Vagina (tissue), 2 donors: ENCODE measurements around the gene SLC22A12.

Experiments used
- POLR2A ChIP-seq, 2 donors: fragments of 450-650 bp; IDR thresholded peaks; one replicate each; pipeline ENCODE4 v1.6.1; 2017; ENCODE audit warnings: antibody characterized with exemption in 2 of 2, mild to moderate bottlenecking in 2 of 2, moderate library complexity in 2 of 2
- POLR2AphosphoS5 ChIP-seq, 2 donors: sonication (generic); formaldehyde crosslinking; IDR thresholded peaks; one replicate each; pipeline ENCODE4 v1.9.0; 2017; ENCODE audit warnings: antibody characterized with exemption in 2 of 2, mild to moderate bottlenecking in 2 of 2, low read depth in 1 of 2; ENCODE audit not compliant: insufficient read depth in 1 of 2
- TF ChIP-seq, protein P1 (sequence below), 3 experiments: fragments of 450-650 bp in 2 of 3; fragments of 200-600 bp in 1 of 3; sonication (generic) in 1 of 3; IDR thresholded peaks; one replicate each; pipeline ENCODE4 v1.5.1; 2017 to 2019; ENCODE audit warnings: antibody characterized with exemption in 3 of 3, mild to moderate bottlenecking in 2 of 3, moderate library complexity in 2 of 3

- TF ChIP-seq POLR2AphosphoS5 (IDR thresholded peaks at IDR 0.05; ENCODE audit: insufficient read depth in 1 of 2, low read depth in 1 of 2): no peak
- no peak for TF ChIP-seq POLR2A (IDR thresholded peaks at IDR 0.05)
- TF ChIP-seq, protein P1, sequence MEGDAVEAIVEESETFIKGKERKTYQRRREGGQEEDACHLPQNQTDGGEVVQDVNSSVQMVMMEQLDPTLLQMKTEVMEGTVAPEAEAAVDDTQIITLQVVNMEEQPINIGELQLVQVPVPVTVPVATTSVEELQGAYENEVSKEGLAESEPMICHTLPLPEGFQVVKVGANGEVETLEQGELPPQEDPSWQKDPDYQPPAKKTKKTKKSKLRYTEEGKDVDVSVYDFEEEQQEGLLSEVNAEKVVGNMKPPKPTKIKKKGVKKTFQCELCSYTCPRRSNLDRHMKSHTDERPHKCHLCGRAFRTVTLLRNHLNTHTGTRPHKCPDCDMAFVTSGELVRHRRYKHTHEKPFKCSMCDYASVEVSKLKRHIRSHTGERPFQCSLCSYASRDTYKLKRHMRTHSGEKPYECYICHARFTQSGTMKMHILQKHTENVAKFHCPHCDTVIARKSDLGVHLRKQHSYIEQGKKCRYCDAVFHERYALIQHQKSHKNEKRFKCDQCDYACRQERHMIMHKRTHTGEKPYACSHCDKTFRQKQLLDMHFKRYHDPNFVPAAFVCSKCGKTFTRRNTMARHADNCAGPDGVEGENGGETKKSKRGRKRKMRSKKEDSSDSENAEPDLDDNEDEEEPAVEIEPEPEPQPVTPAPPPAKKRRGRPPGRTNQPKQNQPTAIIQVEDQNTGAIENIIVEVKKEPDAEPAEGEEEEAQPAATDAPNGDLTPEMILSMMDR (IDR thresholded peaks at IDR 0.05): no peak
Observed at GRCh38 chr11:64549969-64550368, 41.1 kb upstream of the SLC22A12 start.
